GM12878 (cell line): ENCODE data around the gene PDZD2. TPM values are rescaled to one million over a fixed set of nuclear protein-coding genes. Genes with fewer than 3 reads are reported as not detected.

Source experiments
- ATAC-seq: fragments of 200-7000 bp; cut with Tn5 transposase; 3 replicates; pipeline ENCODE4 v1.9.1; 2020; ENCODE audit warnings: mild to moderate bottlenecking, moderate library complexity
- BruUV-seq: library from RNA; stranded (reverse); fragments of 400-500 nt; replicated peaks from 2 replicates; lab custom pipeline; 2021; lab: Mats Ljungman, UMichigan
- CTCF ChIA-PET: fragments of 300-600 bp; sonication (Branson Sonifier 250); formaldehyde crosslinking; extraction: SDS; loops from one replicate; lab custom pipeline; 2021; ENCODE audit warnings: inconsistent platforms; lab: Yijun Ruan, JAX
- POLR2A ChIA-PET: fragments of 350-600 bp; formaldehyde crosslinking; extraction: SDS; loops from one replicate; lab custom pipeline; 2021; ENCODE audit warnings: inconsistent platforms; lab: Charles Lee
- RAD21 ChIA-PET: fragments of 300-600 bp; sonication (Branson Sonifier 250); formaldehyde crosslinking; loops from one replicate; lab custom pipeline; 2023; ENCODE audit warnings: antibody characterized with exemption; ENCODE audit not compliant: unreplicated experiment; lab: Charles Lee
- SMC1A ChIA-PET: fragments of 300-600 bp; sonication (Branson Sonifier 250); formaldehyde crosslinking; loops from one replicate; lab custom pipeline; 2023; ENCODE audit not compliant: unreplicated experiment, uncharacterized antibody; lab: Charles Lee
- DNase-seq: peaks from one replicate; pipeline ENCODE4 v3.0.0-alpha.2; 2011; ENCODE audit warnings: low read depth, low spot score
- FAIRE-seq: peaks from 3 replicates; lab custom pipeline; 2011; peaks lifted over from hg19 to GRCh38; lab: Jason Lieb, UNC
- H2AFZ ChIP-seq: 2 replicates; pipeline ENCODE4 v1.6.0; 2011; ENCODE audit warnings: low read depth, low read length, control low read depth; ENCODE audit not compliant: control insufficient read depth
- H3K27ac ChIP-seq: 2 replicates; pipeline ENCODE4 v1.5.1; 2011; ENCODE audit warnings: control low read depth; ENCODE audit not compliant: control insufficient read depth, insufficient read depth
- H3K27me3 ChIP-seq, 2 experiments: replicated peaks in 1 of 2; 2 replicates each; pipeline versions ENCODE4 v1.6.0 to v1.6.1; 2011; ENCODE audit warnings: low read length in 1 of 2; ENCODE audit not compliant: control insufficient read depth in 2 of 2, insufficient read depth in 2 of 2
- H3K36me3 ChIP-seq, 2 experiments: 2 replicates each; pipeline ENCODE4 v1.5.1; 2011; ENCODE audit warnings: low read length in 1 of 2; ENCODE audit not compliant: control insufficient read depth in 2 of 2, insufficient read depth in 2 of 2
- H3K4me1 ChIP-seq: 2 replicates; pipeline ENCODE4 v1.6.1; 2011; ENCODE audit warnings: mild to moderate bottlenecking, low read length, moderate library complexity, mixed read lengths; ENCODE audit not compliant: control insufficient read depth, insufficient read depth
- H3K4me2 ChIP-seq: 2 replicates; pipeline ENCODE4 v1.6.0; 2011; ENCODE audit warnings: control low read depth; ENCODE audit not compliant: control insufficient read depth, insufficient read depth
- H3K4me3 ChIP-seq: fragments of 200-600 bp; sonication (generic); 2 replicates; pipeline ENCODE4 v1.5.1; 2016
- H3K79me2 ChIP-seq: 2 replicates; pipeline ENCODE4 v1.6.0; 2011; ENCODE audit warnings: low read length; ENCODE audit not compliant: control insufficient read depth, insufficient read depth
- H3K9ac ChIP-seq: 2 replicates; pipeline ENCODE4 v1.8.0; 2011; ENCODE audit warnings: low read length, control low read depth, mixed read lengths; ENCODE audit not compliant: control insufficient read depth, insufficient read depth
- H3K9me3 ChIP-seq: replicated peaks from 3 replicates; pipeline ENCODE4 v1.5.1; 2011; ENCODE audit warnings: mild to moderate bottlenecking, low read length; ENCODE audit not compliant: control insufficient read depth, insufficient read depth
- H4K20me1 ChIP-seq: 2 replicates; pipeline ENCODE4 v1.6.0; 2011; ENCODE audit not compliant: control insufficient read depth, insufficient read depth
- CHD4 ChIP-seq: fragments of 200-600 bp; sonication (generic); IDR thresholded peaks from 2 replicates; pipeline ENCODE4 v1.6.1; 2016; ENCODE audit warnings: mild to moderate bottlenecking
- CUX1 ChIP-seq: IDR thresholded peaks from 2 replicates; pipeline ENCODE4 v1.6.1; 2012; ENCODE audit warnings: improper control_type of control experiment, low read depth, low read length; ENCODE audit not compliant: insufficient replicate concordance
- DPF2 ChIP-seq: fragments of 450-650 bp; IDR thresholded peaks from 2 replicates; pipeline ENCODE4 v1.6.1; 2017; ENCODE audit warnings: mild to moderate bottlenecking
- ESRRA ChIP-seq: IDR thresholded peaks from 2 replicates; pipeline ENCODE4 v1.6.1; 2012; ENCODE audit warnings: mild to moderate bottlenecking, low read length, improper control_type of control experiment
- FOXK2 ChIP-seq: fragments of 450-650 bp; IDR thresholded peaks from 2 replicates; pipeline ENCODE4 v1.6.1; 2017; ENCODE audit warnings: mild to moderate bottlenecking, moderate library complexity
- KAT2A ChIP-seq: conservative IDR thresholded peaks from 2 replicates; pipeline ENCODE4 v1.6.1; 2011; ENCODE audit warnings: low read depth, low read length; ENCODE audit not compliant: control insufficient read depth
- PAX5 ChIP-seq: IDR thresholded peaks from 2 replicates; pipeline ENCODE4 v1.6.1; 2011; ENCODE audit warnings: low read depth, low read length, borderline replicate concordance
- PRDM15 ChIP-seq: fragments of 450-650 bp; formaldehyde crosslinking; IDR thresholded peaks from 2 replicates; pipeline ENCODE4 v1.4.0; 2020; ENCODE audit warnings: mild to moderate bottlenecking, moderate library complexity
- TAF1 ChIP-seq: IDR thresholded peaks from 2 replicates; pipeline ENCODE4 v1.6.1; 2011; ENCODE audit warnings: mild to moderate bottlenecking, low read depth, low read length, borderline replicate concordance
- whole genome bisulfite sequencing: methylation state at CpG from one replicate; pipeline ENCODE4 v1.1.6; 2016; ENCODE audit warnings: low lambda C conversion rate; ENCODE audit not compliant: insufficient replicate concordance, insufficient coverage; ENCODE audit errors: missing lambda C conversion rate; 5-methylcytosine and 5-hydroxymethylcytosine counted together
- in situ Hi-C: fragments of 300-500 bp; cut with MboI; formaldehyde crosslinking; loops from 9 replicates; pipeline ENCODE4 v1.14.3; 2018; ENCODE audit warnings: mixed read lengths
- intact Hi-C: fragments of 100-400 bp; cut with micrococcal nuclease; formaldehyde crosslinking; loops from one replicate; pipeline ENCODE4 v1.14.2; 2022; ENCODE audit not compliant: unreplicated experiment
- polyA plus RNA-seq, 11 experiments: library from polyadenylated mRNA; depleted of rRNA in 4 of 11; unstranded in 6 of 11; stranded (reverse) in 5 of 11; fragments of >200 nt; fragmentation: Nextera tagmentation in 4 of 11; fragmentation: Illumina TruSeq in 1 of 11; extraction: Ambion mirVana in 4 of 11; extraction: Trizol in 1 of 11; gene quantifications; 1 replicate in 1 of 11; 2 replicates in 10 of 11; pipeline versions ENCODE4 v1.2.1 to v1.2.3, GENCODE V29; 2011 to 2016; ENCODE audit warnings: inconsistent platforms in 2 of 11, missing spikeins in 2 of 11, low read depth in 1 of 11
- total RNA-seq, 4 experiments: library from RNA; depleted of rRNA in 3 of 4; stranded (reverse); fragments of >200 nt in 3 of 4; fragmentation: Illumina TruSeq in 1 of 4; extraction: Trizol in 1 of 4; gene quantifications; 2 replicates each; pipeline versions ENCODE4 v1.2.1 to v1.2.3, GENCODE V29; 2013 to 2021
- TF ChIP-seq, protein P1 (sequence below): fragments of 450-650 bp; IDR thresholded peaks from 2 replicates; pipeline ENCODE4 v1.6.1; 2017; ENCODE audit warnings: mild to moderate bottlenecking, moderate library complexity
- TF ChIP-seq, protein P2 (sequence below): fragments of 450-650 bp; IDR thresholded peaks from 2 replicates; pipeline ENCODE4 v1.6.1; 2014; ENCODE audit warnings: mild to moderate bottlenecking

The PDZD2 gene
- total and polyA plus RNA-seq, 10 of the 15 experiments (the other 5 are each of a cell fraction or from before 2014, with no cell fraction given): 0.01 to 0.58 (median 0.29) TPM; not detected in 3

DNA sequence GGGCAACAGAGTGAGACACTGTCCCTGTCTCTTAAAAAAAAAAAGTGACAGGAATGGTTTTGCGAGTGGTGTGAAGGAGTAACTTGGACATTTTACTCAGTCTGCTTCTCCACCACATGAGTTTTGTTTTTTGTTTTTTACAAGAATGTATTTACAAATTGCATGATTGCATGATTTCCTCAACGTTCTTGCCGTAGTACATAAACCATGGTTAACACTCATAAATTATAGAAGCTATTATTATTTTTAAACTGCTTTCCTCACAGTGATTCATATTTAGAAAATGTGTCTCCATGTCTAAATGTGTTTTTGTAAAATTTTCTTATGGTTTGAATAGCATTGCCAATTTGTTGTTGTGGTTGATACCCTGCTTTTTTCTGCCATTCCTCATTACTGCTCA lies 315.2 kb downstream of the PDZD2 start:
- ChIA-PET SMC1A (no interaction called here), POLR2A (no interaction called here), RAD21 (no interaction called here), CTCF (no interaction called here)
- DNase-seq (no peak), FAIRE-seq (no peak), ATAC-seq (no peak)
- Histone ChIP-seq H3K36me3 (no peaks in the 10 kb centered on the region), H4K20me1 (no peaks in the 10 kb centered on the region), H3K9ac (no peak overlapping the region), H3K9me3 (no peaks in the 10 kb centered on the region), H3K4me1 (no peaks in the 10 kb centered on the region), H3K79me2 (no peaks in the 10 kb centered on the region), H3K27me3 (no peaks in the 10 kb centered on the region; a peak in 2 of 4 replicates), H2AFZ (no peak overlapping the region), H3K4me3 (no peak overlapping the region), H3K27ac (no peak overlapping the region), H3K4me2 (no peak overlapping the region)
- BruUV-seq: no TSS peak
- in situ Hi-C loops (no loop called here), intact Hi-C loops (no loop called here)
- WGBS: 50% methylated on average over 3 of the region's 3 CpGs
- TF ChIP-seq PAX5 (no peak), DPF2 (no peak), KAT2A (no peak), PRDM15 (CRISPR knock-in tag) (no peak), FOXK2 (no peak), CUX1 (no peak), CHD4 (no peak), ESRRA (no peak), TAF1 (no peak)
- TF ChIP-seq, protein P1, sequence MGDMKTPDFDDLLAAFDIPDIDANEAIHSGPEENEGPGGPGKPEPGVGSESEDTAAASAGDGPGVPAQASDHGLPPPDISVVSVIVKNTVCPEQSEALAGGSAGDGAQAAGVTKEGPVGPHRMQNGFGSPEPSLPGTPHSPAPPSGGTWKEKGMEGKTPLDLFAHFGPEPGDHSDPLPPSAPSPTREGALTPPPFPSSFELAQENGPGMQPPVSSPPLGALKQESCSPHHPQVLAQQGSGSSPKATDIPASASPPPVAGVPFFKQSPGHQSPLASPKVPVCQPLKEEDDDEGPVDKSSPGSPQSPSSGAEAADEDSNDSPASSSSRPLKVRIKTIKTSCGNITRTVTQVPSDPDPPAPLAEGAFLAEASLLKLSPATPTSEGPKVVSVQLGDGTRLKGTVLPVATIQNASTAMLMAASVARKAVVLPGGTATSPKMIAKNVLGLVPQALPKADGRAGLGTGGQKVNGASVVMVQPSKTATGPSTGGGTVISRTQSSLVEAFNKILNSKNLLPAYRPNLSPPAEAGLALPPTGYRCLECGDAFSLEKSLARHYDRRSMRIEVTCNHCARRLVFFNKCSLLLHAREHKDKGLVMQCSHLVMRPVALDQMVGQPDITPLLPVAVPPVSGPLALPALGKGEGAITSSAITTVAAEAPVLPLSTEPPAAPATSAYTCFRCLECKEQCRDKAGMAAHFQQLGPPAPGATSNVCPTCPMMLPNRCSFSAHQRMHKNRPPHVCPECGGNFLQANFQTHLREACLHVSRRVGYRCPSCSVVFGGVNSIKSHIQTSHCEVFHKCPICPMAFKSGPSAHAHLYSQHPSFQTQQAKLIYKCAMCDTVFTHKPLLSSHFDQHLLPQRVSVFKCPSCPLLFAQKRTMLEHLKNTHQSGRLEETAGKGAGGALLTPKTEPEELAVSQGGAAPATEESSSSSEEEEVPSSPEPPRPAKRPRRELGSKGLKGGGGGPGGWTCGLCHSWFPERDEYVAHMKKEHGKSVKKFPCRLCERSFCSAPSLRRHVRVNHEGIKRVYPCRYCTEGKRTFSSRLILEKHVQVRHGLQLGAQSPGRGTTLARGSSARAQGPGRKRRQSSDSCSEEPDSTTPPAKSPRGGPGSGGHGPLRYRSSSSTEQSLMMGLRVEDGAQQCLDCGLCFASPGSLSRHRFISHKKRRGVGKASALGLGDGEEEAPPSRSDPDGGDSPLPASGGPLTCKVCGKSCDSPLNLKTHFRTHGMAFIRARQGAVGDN: no peak
- TF ChIP-seq, protein P2, sequence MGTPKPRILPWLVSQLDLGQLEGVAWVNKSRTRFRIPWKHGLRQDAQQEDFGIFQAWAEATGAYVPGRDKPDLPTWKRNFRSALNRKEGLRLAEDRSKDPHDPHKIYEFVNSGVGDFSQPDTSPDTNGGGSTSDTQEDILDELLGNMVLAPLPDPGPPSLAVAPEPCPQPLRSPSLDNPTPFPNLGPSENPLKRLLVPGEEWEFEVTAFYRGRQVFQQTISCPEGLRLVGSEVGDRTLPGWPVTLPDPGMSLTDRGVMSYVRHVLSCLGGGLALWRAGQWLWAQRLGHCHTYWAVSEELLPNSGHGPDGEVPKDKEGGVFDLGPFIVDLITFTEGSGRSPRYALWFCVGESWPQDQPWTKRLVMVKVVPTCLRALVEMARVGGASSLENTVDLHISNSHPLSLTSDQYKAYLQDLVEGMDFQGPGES: no peak
